ENCODE results near the gene GNRH2. TPM values are rescaled to one million over a fixed set of nuclear protein-coding genes. Genes with fewer than 3 reads are reported as not detected.
"Not testable (repeated sequence)": the region's sequence is repeated elsewhere in the genome, so short reads cannot be mapped to it uniquely, and the experiment has no call there.

Gene GNRH2
- total and polyA plus RNA-seq, 5 experiments from 2014 or later, result 1.5 to 1.9 TPM; not detected in 3

DNA sequence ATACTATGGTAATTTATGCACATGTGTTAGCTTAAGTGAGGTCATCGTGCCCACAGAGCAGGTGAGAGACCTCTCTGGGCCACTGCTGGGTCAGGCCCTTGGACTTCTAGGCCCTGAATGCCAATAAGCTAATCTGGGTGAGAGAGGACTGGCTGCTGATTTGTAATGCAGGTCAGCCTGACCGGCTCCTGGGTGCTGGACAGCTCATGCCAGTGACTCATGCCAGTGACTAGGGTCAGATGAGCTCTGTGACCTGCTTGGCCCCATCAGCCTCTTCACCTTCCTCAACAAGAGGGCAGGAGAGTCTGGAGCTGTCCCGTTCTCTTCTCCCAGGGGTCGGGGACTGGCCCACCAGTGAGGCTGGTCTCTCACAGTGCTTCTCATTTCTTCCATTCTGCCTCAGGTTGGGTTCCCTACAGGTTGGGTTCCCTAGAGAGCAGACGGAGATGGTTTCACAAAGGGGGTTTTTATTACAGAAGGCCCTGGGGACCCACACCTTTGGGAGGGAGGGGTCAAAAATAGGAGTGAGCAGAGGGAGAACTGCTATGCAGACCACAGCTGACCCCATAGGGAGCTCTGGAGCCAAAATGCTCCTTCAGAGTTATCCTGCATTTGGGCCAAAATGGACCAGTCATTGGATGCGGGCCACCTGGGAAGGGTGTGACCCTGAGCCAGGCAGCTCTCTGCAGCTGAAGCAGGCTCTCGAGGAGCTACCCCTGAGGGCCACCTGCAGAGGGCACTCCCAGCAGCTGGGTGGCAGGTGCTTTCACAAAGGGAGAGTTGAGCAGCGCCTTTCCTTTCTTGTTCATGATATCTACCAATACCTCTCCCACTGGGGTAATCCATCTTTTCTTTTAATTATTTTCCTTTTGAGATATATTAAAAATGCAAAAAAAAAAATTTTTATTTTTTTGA is 25.8 kb downstream of the GNRH2 start:
- ATAC-seq (peak; percentile 49 to 67), DNase-seq (peak; percentile 30 to 83 (median 54))
- Mint-ChIP-seq H3K4me1 (peaks cover 11 to 36% (median 19%) of the 10 kb centered on the region in 4 donors), H3K27ac (peak overlapping the region in 2 of 10 donors; percentile 52 to 76), H3K27me3 (no peaks in the 10 kb centered on the region), H3K9me3 (no peaks in the 10 kb centered on the region), H3K36me3 (peaks cover 0 to 4% (median 2%) of the 10 kb centered on the region in 3 donors), H3K4me3 (peak overlapping the region in 1 of 10 donors; percentile 20)
- POLR2A ChIA-PET, result interaction anchor here (0.6 to 5.6 kb wide), 9 partner anchors 9 to 103 kb away, joined by 3 to 63 read pairs (median 3); no protein-coding TSS in a partner anchor

DNA sequence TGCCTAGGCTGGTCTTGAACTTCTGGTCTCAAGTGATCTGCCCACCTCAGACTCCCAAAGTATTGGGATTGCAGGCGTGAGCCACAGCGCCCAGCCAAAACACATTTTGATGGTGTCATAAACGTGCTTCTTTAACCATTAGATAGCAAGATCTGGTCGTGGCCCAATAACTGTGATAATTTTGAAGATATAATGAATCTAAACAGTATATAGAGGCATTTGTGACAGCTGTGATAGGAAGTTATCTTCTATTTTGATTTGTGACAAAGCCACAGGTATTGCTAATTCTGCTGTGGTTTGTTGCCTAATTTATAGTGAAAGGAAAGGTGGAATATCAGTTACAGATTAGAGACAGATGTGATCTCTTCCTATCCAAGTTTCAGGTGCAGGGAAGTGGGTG is 27.3 kb downstream of the GNRH2 start:
- POLR2A ChIA-PET, result interaction anchor here (5.6 kb wide), 1 partner anchor 22 kb away, joined by 63 read pairs; no protein-coding TSS in a partner anchor
- H3K36me3 Mint-ChIP-seq, result peaks cover 0 to 4% (median 2%) of the 10 kb centered on the region in 3 donors
- peak overlapping the region; percentile 74 to 93 (median 86) for H3K4me3 Mint-ChIP-seq
- ATAC-seq, result no peak
- no peaks in the 10 kb centered on the region for H3K9me3 Mint-ChIP-seq
- DNase-seq, result no peak
- peak overlapping the region in 9 of 10 donors; percentile 51 to 94 (median 86) for H3K27ac Mint-ChIP-seq
- H3K27me3 Mint-ChIP-seq, result peaks cover 0 to 1% (median 0%) of the 10 kb centered on the region in 5 donors
- H3K4me1 Mint-ChIP-seq, result peaks cover 11 to 32% (median 18%) of the 10 kb centered on the region in 4 donors

DNA sequence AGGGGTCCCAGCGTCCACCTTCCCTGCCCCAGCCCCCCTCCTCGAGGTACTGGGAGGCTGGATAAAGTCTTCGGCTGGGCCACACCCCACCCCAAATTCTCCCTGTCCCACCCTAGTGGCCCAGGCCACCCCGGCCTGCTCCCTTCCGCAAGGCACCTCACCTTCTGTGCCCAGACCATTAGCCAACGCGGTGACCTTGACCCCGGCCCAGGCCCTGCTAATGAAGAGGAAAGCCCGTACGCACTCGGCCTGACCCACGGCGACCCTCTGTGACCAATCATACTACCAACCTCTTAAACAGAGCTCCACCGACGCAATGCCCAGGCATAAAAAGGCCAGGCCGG is 27.8 kb downstream of the GNRH2 start:
- Mint-ChIP-seq H3K4me3 (peak overlapping the region; percentile 74 to 93 (median 86)), H3K4me1 (peaks cover 11 to 31% (median 18%) of the 10 kb centered on the region in 4 donors), H3K9me3 (no peaks in the 10 kb centered on the region), H3K27ac (peak overlapping the region in 9 of 10 donors; percentile 51 to 90 (median 82)), H3K27me3 (peaks cover 0 to 1% (median 0%) of the 10 kb centered on the region in 5 donors), H3K36me3 (peaks cover 0 to 4% (median 2%) of the 10 kb centered on the region in 3 donors)
- ATAC-seq (no peak), DNase-seq (no peak)
- POLR2A ChIA-PET, result interaction anchor here (0.9 to 5.6 kb wide), 7 partner anchors 17 to 88 kb away, joined by 3 to 63 read pairs (median 4); partner anchors contain the start of genes FASTKD5, MRPS26 and UBOX5

DNA sequence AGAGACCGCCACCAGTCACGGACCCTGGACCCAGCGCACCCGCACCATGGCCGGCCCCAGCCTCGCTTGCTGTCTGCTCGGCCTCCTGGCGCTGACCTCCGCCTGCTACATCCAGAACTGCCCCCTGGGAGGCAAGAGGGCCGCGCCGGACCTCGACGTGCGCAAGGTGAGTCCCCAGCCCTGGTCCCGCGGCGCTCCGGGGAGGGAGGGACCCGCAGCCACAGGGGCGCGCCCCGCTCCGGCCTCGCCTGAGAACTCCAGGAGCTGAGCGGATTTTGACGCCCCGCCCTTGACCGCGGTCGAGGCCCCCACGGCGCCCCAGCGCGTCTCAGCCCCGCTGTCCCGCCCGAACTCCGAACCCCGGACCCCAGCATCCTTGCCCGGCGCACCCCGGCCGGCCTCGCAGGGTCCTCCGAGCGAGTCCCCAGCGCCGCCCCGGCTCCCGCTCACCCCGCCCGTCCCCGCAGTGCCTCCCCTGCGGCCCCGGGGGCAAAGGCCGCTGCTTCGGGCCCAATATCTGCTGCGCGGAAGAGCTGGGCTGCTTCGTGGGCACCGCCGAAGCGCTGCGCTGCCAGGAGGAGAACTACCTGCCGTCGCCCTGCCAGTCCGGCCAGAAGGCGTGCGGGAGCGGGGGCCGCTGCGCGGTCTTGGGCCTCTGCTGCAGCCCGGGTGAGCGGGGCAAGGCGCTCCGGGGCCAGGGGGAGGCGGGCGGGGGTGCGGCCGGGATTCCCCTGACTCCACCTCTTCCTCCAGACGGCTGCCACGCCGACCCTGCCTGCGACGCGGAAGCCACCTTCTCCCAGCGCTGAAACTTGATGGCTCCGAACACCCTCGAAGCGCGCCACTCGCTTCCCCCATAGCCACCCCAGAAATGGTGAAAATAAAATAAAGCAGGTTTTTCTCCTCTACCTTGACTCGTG is 28.4 kb downstream of the GNRH2 start, which contains the start of gene OXT:
Gene OXT, plus strand, starts transcription at position 11 of the 920 bp plus-strand sequence. Its CDS starts 36 bp downstream, at position 47.
- H3K9me3 Mint-ChIP-seq, result no peaks in the 10 kb centered on the region
- H3K36me3 Mint-ChIP-seq, result peaks cover 0 to 4% (median 2%) of the 10 kb centered on the region in 3 donors

DNA sequence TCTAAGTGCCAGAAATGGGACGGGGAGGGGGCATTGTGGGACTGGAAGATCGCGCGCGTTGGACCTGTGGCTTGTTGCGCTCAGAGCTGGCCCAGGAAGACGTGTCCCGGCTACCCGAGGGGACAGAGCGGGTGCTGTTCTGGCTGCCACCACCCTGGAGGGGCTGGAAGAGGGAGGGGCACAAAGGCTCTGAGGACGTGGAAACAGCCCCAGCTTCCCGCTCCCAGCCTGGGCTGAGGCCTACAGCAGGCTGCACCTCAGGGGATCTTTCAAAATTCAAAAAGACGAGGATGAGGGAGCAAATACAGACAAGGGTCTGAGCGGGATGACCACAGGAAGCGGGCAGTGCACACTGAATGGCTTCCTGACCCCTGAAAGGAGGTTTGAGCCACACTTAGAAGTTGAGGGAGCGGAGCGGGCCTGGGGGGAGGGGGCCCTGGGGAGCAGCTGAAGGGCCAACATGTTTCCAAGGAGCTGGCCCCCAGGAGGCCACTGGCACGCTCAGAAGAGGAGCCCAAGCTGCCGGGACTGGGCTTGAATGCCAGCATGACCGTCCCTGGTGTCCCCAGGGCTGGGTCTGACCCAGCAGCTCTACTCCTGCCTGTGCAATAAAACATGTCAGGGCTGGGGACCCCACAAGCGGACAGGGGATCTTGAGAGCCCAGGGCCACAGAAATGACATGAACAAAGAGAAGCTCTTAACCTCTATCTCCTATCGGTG is 29.3 kb downstream of the GNRH2 start:
- ATAC-seq (no peak), DNase-seq (no peak)
- POLR2A ChIA-PET, result interaction anchor here (0.6 to 5.6 kb wide), 13 partner anchors 10 to 151 kb away, joined by 3 to 63 read pairs (median 4); partner anchors contain the start of genes FASTKD5, ITPA, MRPS26 and UBOX5
- H3K4me3 Mint-ChIP-seq, result peak overlapping the region; percentile 74 to 89 (median 87)
- peaks cover 16 to 33% (median 26%) of the 10 kb centered on the region in 4 donors for H3K4me1 Mint-ChIP-seq
- H3K27me3 Mint-ChIP-seq, result peaks cover 0 to 1% (median 0%) of the 10 kb centered on the region in 5 donors
- H3K36me3 Mint-ChIP-seq, result peaks cover 0 to 4% (median 2%) of the 10 kb centered on the region in 3 donors
- H3K27ac Mint-ChIP-seq, result peak overlapping the region; percentile 71 to 95 (median 91)
- peaks cover 0 to under 1% (median 0%) of the 10 kb centered on the region in 9 donors for H3K9me3 Mint-ChIP-seq

More for the DNA sequence above, 28.4 kb downstream of the GNRH2 start, which contains the start of gene OXT:
- POLR2A ChIA-PET, result interaction anchor here (0.7 to 5.6 kb wide), 11 partner anchors 10 to 88 kb away, joined by 3 to 63 read pairs (median 4); partner anchors contain the start of genes FASTKD5, MRPS26 and UBOX5
- peak; percentile 53 to 86 (median 68) for DNase-seq
- peak within 1 kb of the TSS; percentile 74 to 93 (median 88) for H3K4me3 Mint-ChIP-seq
- H3K27me3 Mint-ChIP-seq, result peaks cover 0 to 1% (median 0%) of the 10 kb centered on the region in 5 donors
- H3K4me1 Mint-ChIP-seq, result peaks cover 14 to 29% (median 20%) of the 10 kb centered on the region in 4 donors
- ATAC-seq, result peak; percentile 81 to 87
- H3K27ac Mint-ChIP-seq, result peak within 1 kb of the TSS; percentile 71 to 95 (median 92)

DNA sequence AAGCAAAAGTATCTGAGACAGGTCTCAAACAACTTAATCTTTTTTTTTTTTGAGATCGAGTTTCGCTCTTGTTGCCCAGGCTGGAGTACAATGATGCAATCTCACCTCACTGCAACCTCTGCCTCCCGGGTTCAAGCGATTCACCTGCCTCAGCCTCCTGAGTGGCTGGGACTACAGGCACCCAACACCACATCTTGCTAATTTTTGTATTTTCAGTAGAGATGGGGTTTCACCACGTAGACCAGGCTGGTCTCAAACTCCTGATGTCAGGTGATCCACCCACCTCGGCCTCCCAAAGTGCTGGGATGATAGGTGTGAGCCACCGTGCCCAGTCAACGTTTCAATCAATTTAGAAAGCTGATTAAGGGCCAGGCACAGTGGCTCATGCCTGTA is 29.8 kb downstream of the GNRH2 start:
- ATAC-seq, DNase-seq, H3K27me3 Mint-ChIP-seq, H3K36me3 Mint-ChIP-seq, H3K9me3 Mint-ChIP-seq: not testable (repeated sequence)
- Mint-ChIP-seq H3K27ac (peak overlapping the region in 5 of 10 donors; percentile 66 to 95 (median 86)), H3K4me3 (peak overlapping the region in 7 of 10 donors; percentile 30 to 88 (median 55)), H3K4me1 (peaks cover 19 to 35% (median 29%) of the 10 kb centered on the region in 4 donors)
- POLR2A ChIA-PET, result interaction anchor here (0.5 to 5.6 kb wide), 7 partner anchors 13 to 255 kb away, joined by 3 to 63 read pairs (median 3); partner anchors contain the start of gene ITPA

DNA sequence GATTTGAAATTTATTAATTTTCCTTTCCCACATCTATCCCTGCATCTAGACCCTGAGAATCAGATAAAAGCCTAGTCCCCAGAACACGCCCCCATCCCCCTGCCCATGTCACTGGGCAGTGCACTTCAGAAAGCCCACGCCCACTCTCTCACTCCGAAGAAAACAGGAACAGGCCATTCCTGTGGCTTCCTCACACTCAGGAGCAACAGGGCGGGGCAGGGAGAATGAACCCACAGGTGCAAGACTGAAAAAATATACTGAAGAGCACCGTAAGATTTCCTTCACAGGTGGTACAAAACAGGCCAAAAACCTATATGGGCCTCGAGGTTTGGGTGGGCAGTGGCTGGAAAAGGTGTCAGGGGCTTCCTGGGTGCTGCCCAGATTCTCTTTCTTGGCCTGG is 31.4 kb downstream of the GNRH2 start:
- H3K4me3 Mint-ChIP-seq, result peak overlapping the region in 1 of 10 donors; percentile 33
- POLR2A ChIA-PET, result interaction anchor here (1.3 to 2.0 kb wide), 2 partner anchors 18 to 27 kb away, joined by 5 to 6 read pairs; no protein-coding TSS in a partner anchor
- H3K4me1 Mint-ChIP-seq, result peaks cover 16 to 35% (median 26%) of the 10 kb centered on the region in 4 donors
- no peak for ATAC-seq
- no peak for DNase-seq
- H3K27ac Mint-ChIP-seq, result peak overlapping the region in 4 of 10 donors; percentile 27 to 63 (median 32)
- H3K36me3 Mint-ChIP-seq, result no peaks in the 10 kb centered on the region
- peaks cover 0 to 3% (median 0%) of the 10 kb centered on the region in 9 donors for H3K9me3 Mint-ChIP-seq
- H3K27me3 Mint-ChIP-seq, result peaks cover 0 to 2% (median 0%) of the 10 kb centered on the region in 5 donors

DNA sequence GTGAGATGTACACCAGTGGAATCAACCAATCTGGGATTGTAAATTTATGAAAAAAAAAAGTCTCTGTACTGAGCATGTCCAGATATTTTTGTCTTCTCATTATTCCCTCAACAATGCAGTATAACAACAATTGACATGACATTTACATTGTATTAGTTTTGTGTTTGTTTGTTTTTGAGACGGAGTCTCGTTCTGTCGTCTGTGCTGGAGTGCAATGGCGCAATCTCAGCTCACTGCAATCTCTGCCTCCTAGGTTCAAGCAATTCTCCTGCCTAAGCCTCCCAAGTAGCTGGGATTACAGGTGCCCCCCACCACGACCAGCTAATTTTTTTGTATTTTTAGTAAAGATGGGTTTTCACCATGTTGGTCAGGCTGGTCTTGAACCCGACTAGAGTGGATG is 31.9 kb downstream of the GNRH2 start:
- not testable (repeated sequence) for H3K36me3 Mint-ChIP-seq, DNase-seq, H3K4me3 Mint-ChIP-seq, H3K9me3 Mint-ChIP-seq, H3K27me3 Mint-ChIP-seq, ATAC-seq
- H3K27ac Mint-ChIP-seq, result peak overlapping the region in 1 of 10 donors; percentile 27
- H3K4me1 Mint-ChIP-seq, result peaks cover 16 to 35% (median 26%) of the 10 kb centered on the region in 4 donors
- POLR2A ChIA-PET, result interaction anchor here (1.3 to 2.0 kb wide), 2 partner anchors 17 to 27 kb away, joined by 5 to 6 read pairs; no protein-coding TSS in a partner anchor

DNA sequence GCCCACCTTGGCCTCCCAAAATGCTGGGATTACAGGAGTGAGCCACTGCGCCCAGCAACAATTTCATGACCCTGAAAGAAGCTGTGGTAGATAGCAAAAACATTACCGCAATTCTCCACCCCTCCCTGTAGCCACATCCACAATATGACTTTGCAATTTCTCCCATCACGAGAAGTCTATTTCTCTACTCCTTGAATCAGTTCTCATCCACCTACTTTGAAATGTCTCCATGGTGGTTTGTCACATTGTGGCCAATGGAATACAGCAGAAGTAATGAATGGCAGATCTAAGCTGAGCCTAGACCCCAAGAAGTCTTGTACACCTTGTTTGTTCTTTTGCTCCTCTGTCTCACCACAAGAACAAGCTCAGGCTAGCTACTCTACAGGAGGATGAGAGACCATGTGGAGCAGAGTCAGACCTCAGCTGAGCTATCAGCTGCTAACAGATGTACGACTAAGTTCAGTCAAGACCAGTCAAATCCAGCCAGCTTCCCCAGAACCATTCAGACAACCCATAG is 34.3 kb downstream of the GNRH2 start:
- POLR2A ChIA-PET, result interaction anchor here (0.6 to 1.7 kb wide), 11 partner anchors 8 to 138 kb away, joined by 3 to 46 read pairs (median 4); no protein-coding TSS in a partner anchor
- Mint-ChIP-seq H3K9me3 (peaks cover 0 to 3% (median 0%) of the 10 kb centered on the region in 9 donors), H3K4me1 (peaks cover 11 to 27% (median 17%) of the 10 kb centered on the region in 4 donors), H3K27ac (peak overlapping the region in 8 of 10 donors; percentile 16 to 83 (median 62)), H3K4me3 (peak overlapping the region; percentile 21 to 79 (median 62)), H3K36me3 (no peaks in the 10 kb centered on the region), H3K27me3 (peaks cover 2 to 25% (median 20%) of the 10 kb centered on the region in 5 donors)
- peak; percentile 56 to 66 for ATAC-seq
- peak in 4 of 10 donors; percentile 19 to 64 (median 53) for DNase-seq

DNA sequence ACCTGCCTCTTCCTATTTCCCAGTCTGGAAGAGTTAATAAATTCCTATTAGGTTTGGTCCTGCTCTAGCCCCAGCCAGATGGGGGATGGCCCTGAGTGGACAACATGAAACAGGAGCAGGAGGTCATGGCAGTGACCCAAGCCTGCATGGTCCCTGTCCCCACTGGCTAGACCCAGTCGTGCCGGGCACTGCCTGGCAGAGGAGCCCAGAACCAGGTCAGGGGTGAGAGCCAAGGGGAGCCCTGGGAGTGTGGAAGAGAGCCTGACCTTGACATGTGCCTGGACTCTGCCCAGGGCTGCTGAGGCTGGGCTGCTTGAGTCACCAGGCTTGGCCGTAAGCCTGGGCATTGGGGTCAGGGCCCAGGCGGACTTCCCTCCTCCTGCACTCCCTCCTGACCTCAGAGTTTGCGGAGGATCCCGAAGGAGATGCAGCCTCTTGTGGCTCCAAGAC is 37.5 kb downstream of the GNRH2 start:
- Mint-ChIP-seq H3K4me3 (peak overlapping the region in 3 of 10 donors; percentile 26 to 66 (median 43)), H3K9me3 (peaks cover 0 to 3% (median 0%) of the 10 kb centered on the region in 9 donors), H3K27me3 (peaks cover 2 to 44% (median 21%) of the 10 kb centered on the region in 5 donors), H3K4me1 (peaks cover 11 to 29% (median 25%) of the 10 kb centered on the region in 4 donors), H3K36me3 (no peaks in the 10 kb centered on the region), H3K27ac (no peak overlapping the region)
- no peak for ATAC-seq
- POLR2A ChIA-PET, result no interaction called here
- DNase-seq, result no peak

Measured in naive thymus-derived CD8-positive, alpha-beta T cell (primary cell).